Measurements from ENCODE around the gene CHD6.
A peak's percentile ranks its signal among the peaks of the same experiment; 100 is the strongest.

The CHD6 gene

GRCh38 chr20:41408156-41408794, 209.9 kb downstream of the CHD6 start:
- Mint-ChIP-seq H3K27me3 (ENCODE audit: low read depth) (no peaks in the 10 kb centered on the region), H3K9me3 (no peaks in the 10 kb centered on the region), H3K4me1 (ENCODE audit: low read depth) (peaks cover 16% of the 10 kb centered on the region), H3K27ac (no peak overlapping the region), H3K4me3 (peak overlapping the region; percentile 48), H3K36me3 (ENCODE audit: low read depth) (peaks cover 28% of the 10 kb centered on the region)
- DNase-seq (ENCODE audit: low spot score) = peak; percentile 6

- H3K27ac Mint-ChIP-seq = peak overlapping the region; percentile 45
- no peak overlapping the region for H3K4me3 Mint-ChIP-seq
- H3K9me3 Mint-ChIP-seq = no peaks in the 10 kb centered on the region
- no peaks in the 10 kb centered on the region for H3K27me3 Mint-ChIP-seq (ENCODE audit: low read depth)
- peaks cover 29% of the 10 kb centered on the region for H3K36me3 Mint-ChIP-seq (ENCODE audit: low read depth)
- DNase-seq (ENCODE audit: low spot score) = no peak
- peaks cover 17% of the 10 kb centered on the region for H3K4me1 Mint-ChIP-seq (ENCODE audit: low read depth)
These were observed 210.6 kb downstream of the CHD6 start for GRCh38 chr20:41407607-41408006.

- peaks cover 26% of the 10 kb centered on the region for H3K36me3 Mint-ChIP-seq (ENCODE audit: low read depth)
- peaks cover 17% of the 10 kb centered on the region for H3K4me1 Mint-ChIP-seq (ENCODE audit: low read depth)
- DNase-seq (ENCODE audit: low spot score) = no peak
- H3K4me3 Mint-ChIP-seq = no peak overlapping the region
- H3K9me3 Mint-ChIP-seq = no peaks in the 10 kb centered on the region
- no peaks in the 10 kb centered on the region for H3K27me3 Mint-ChIP-seq (ENCODE audit: low read depth)
- no peak overlapping the region for H3K27ac Mint-ChIP-seq
These were observed 211.2 kb downstream of the CHD6 start for GRCh38 chr20:41406896-41407444.

GRCh38 chr20:41406353-41406752, 211.8 kb downstream of the CHD6 start:
- Mint-ChIP-seq H3K9me3 (no peaks in the 10 kb centered on the region), H3K4me1 (ENCODE audit: low read depth) (peaks cover 17% of the 10 kb centered on the region), H3K36me3 (ENCODE audit: low read depth) (peaks cover 25% of the 10 kb centered on the region), H3K27me3 (ENCODE audit: low read depth) (no peaks in the 10 kb centered on the region), H3K27ac (no peak overlapping the region), H3K4me3 (no peak overlapping the region)
- no peak for DNase-seq (ENCODE audit: low spot score)

GRCh38 chr20:41405436-41405835, 212.7 kb downstream of the CHD6 start:
- DNase-seq (ENCODE audit: low spot score) = no peak
- H3K36me3 Mint-ChIP-seq (ENCODE audit: low read depth) = peaks cover 22% of the 10 kb centered on the region
- no peak overlapping the region for H3K27ac Mint-ChIP-seq
- no peaks in the 10 kb centered on the region for H3K9me3 Mint-ChIP-seq
- H3K4me3 Mint-ChIP-seq = no peak overlapping the region
- no peaks in the 10 kb centered on the region for H3K27me3 Mint-ChIP-seq (ENCODE audit: low read depth)
- H3K4me1 Mint-ChIP-seq (ENCODE audit: low read depth) = peaks cover 17% of the 10 kb centered on the region

- no peaks in the 10 kb centered on the region for H3K27me3 Mint-ChIP-seq (ENCODE audit: low read depth)
- no peak overlapping the region for H3K27ac Mint-ChIP-seq
- H3K4me3 Mint-ChIP-seq = no peak overlapping the region
- peaks cover 10% of the 10 kb centered on the region for H3K4me1 Mint-ChIP-seq (ENCODE audit: low read depth)
- no peaks in the 10 kb centered on the region for H3K9me3 Mint-ChIP-seq
- no peak for DNase-seq (ENCODE audit: low spot score)
- H3K36me3 Mint-ChIP-seq (ENCODE audit: low read depth) = peaks cover 14% of the 10 kb centered on the region
These were observed 214.6 kb downstream of the CHD6 start for GRCh38 chr20:41403604-41404003.

- no peak overlapping the region for H3K4me3 Mint-ChIP-seq
- no peaks in the 10 kb centered on the region for H3K9me3 Mint-ChIP-seq
- H3K4me1 Mint-ChIP-seq (ENCODE audit: low read depth) = peaks cover 2% of the 10 kb centered on the region
- DNase-seq (ENCODE audit: low spot score) = no peak
- H3K27me3 Mint-ChIP-seq (ENCODE audit: low read depth) = no peaks in the 10 kb centered on the region
- H3K27ac Mint-ChIP-seq = no peak overlapping the region
- peaks cover 3% of the 10 kb centered on the region for H3K36me3 Mint-ChIP-seq (ENCODE audit: low read depth)
These were observed 219.8 kb downstream of the CHD6 start for GRCh38 chr20:41398408-41398807.

- no peak overlapping the region for H3K27ac Mint-ChIP-seq
These were observed 222.2 kb downstream of the CHD6 start for GRCh38 chr20:41395667-41396664.

GRCh38 chr20:41394931-41395666, 223.1 kb downstream of the CHD6 start:
- DNase-seq (ENCODE audit: low spot score) = no peak
- Mint-ChIP-seq H3K27ac (no peak overlapping the region), H3K36me3 (ENCODE audit: low read depth) (no peaks in the 10 kb centered on the region), H3K4me1 (ENCODE audit: low read depth) (no peaks in the 10 kb centered on the region), H3K27me3 (ENCODE audit: low read depth) (no peaks in the 10 kb centered on the region), H3K4me3 (no peak overlapping the region), H3K9me3 (no peaks in the 10 kb centered on the region)

More at GRCh38 chr20:41395667-41396664, 222.2 kb downstream of the CHD6 start:
- Mint-ChIP-seq H3K27me3 (ENCODE audit: low read depth) (no peaks in the 10 kb centered on the region), H3K36me3 (ENCODE audit: low read depth) (no peaks in the 10 kb centered on the region), H3K4me3 (no peak overlapping the region), H3K4me1 (ENCODE audit: low read depth) (no peaks in the 10 kb centered on the region), H3K9me3 (no peaks in the 10 kb centered on the region)
- no peak for DNase-seq (ENCODE audit: low spot score)

GRCh38 chr20:41394081-41394480, 224.1 kb downstream of the CHD6 start:
- no peak for DNase-seq (ENCODE audit: low spot score)
- Mint-ChIP-seq H3K36me3 (ENCODE audit: low read depth) (no peaks in the 10 kb centered on the region), H3K9me3 (no peaks in the 10 kb centered on the region), H3K27me3 (ENCODE audit: low read depth) (no peaks in the 10 kb centered on the region), H3K4me3 (no peak overlapping the region), H3K27ac (no peak overlapping the region), H3K4me1 (ENCODE audit: low read depth) (no peaks in the 10 kb centered on the region)

GRCh38 chr20:41393705-41394066, 224.5 kb downstream of the CHD6 start:
- no peaks in the 10 kb centered on the region for H3K4me1 Mint-ChIP-seq (ENCODE audit: low read depth)
- no peaks in the 10 kb centered on the region for H3K9me3 Mint-ChIP-seq
- H3K36me3 Mint-ChIP-seq (ENCODE audit: low read depth) = no peaks in the 10 kb centered on the region

GRCh38 chr20:41392871-41393704, 225.1 kb downstream of the CHD6 start:
- Mint-ChIP-seq H3K27ac (no peak overlapping the region), H3K27me3 (ENCODE audit: low read depth) (peaks cover 3% of the 10 kb centered on the region), H3K4me1 (ENCODE audit: low read depth) (no peaks in the 10 kb centered on the region), H3K36me3 (ENCODE audit: low read depth) (no peaks in the 10 kb centered on the region), H3K9me3 (no peaks in the 10 kb centered on the region), H3K4me3 (no peak overlapping the region)
- DNase-seq (ENCODE audit: low spot score) = no peak

More at GRCh38 chr20:41393705-41394066, 224.5 kb downstream of the CHD6 start:
- Mint-ChIP-seq H3K27me3 (ENCODE audit: low read depth) (no peaks in the 10 kb centered on the region), H3K27ac (no peak overlapping the region), H3K4me3 (no peak overlapping the region)
- DNase-seq (ENCODE audit: low spot score) = no peak

GRCh38 chr20:41392295-41392694, 225.9 kb downstream of the CHD6 start:
- H3K4me1 Mint-ChIP-seq (ENCODE audit: low read depth) = no peaks in the 10 kb centered on the region
- H3K27ac Mint-ChIP-seq = no peak overlapping the region
- no peaks in the 10 kb centered on the region for H3K36me3 Mint-ChIP-seq (ENCODE audit: low read depth)
- H3K27me3 Mint-ChIP-seq (ENCODE audit: low read depth) = peaks cover 3% of the 10 kb centered on the region
- no peaks in the 10 kb centered on the region for H3K9me3 Mint-ChIP-seq
- DNase-seq (ENCODE audit: low spot score) = no peak
- no peak overlapping the region for H3K4me3 Mint-ChIP-seq

Measured in T-helper 2 cell treated with Interferon-gamma antibody and Interleukin-4, amounts not matched to agents 5 μg/mL and 100 μg/mL, for 36 hours (primary cell).